HFF-Myc (cell line): ENCODE results near the gene SLC26A9.
"Not testable (repeated sequence)": the region's sequence is repeated elsewhere in the genome, so short reads cannot be mapped to it uniquely, and the experiment has no call there.

ENCODE experiments used
- DNase-seq: peaks from one replicate; pipeline ENCODE4 v3.0.0-alpha.2; 2011; ENCODE audit warnings: low read depth; ENCODE audit errors: extremely low read depth
- H3K4me3 ChIP-seq: replicated peaks from 2 replicates; pipeline ENCODE4 v1.5.1; 2011; ENCODE audit warnings: low read depth, mild to moderate bottlenecking, control low read depth, low read length
- TF ChIP-seq, protein P1 (sequence below): IDR thresholded peaks from 2 replicates; pipeline ENCODE4 v1.5.1; 2012; ENCODE audit warnings: mild to moderate bottlenecking, low read depth, low read length, control low read depth; ENCODE audit errors: missing control alignments

Gene SLC26A9

DNA sequence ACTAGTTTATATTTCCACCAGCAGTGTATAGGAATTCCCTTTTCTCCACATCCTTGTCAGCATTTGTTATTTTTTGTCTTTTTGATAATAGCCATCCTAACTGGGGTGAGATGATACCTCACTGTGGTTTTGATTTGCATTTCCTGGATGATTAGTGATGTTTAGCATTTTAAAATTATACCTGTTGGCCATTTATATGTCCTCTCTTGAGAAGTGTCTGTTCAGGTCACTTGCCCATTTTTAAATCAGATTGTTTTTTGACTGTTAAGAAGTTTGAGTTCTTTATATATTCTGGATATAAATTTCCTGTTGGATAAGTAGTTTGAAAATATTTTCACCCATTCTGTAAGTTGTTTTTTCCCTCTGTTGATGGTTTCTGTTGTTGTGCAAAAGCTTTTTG is 62.3 kb downstream of the SLC26A9 start:
- H3K4me3 ChIP-seq: no peak overlapping the region
- TF ChIP-seq, protein P1, sequence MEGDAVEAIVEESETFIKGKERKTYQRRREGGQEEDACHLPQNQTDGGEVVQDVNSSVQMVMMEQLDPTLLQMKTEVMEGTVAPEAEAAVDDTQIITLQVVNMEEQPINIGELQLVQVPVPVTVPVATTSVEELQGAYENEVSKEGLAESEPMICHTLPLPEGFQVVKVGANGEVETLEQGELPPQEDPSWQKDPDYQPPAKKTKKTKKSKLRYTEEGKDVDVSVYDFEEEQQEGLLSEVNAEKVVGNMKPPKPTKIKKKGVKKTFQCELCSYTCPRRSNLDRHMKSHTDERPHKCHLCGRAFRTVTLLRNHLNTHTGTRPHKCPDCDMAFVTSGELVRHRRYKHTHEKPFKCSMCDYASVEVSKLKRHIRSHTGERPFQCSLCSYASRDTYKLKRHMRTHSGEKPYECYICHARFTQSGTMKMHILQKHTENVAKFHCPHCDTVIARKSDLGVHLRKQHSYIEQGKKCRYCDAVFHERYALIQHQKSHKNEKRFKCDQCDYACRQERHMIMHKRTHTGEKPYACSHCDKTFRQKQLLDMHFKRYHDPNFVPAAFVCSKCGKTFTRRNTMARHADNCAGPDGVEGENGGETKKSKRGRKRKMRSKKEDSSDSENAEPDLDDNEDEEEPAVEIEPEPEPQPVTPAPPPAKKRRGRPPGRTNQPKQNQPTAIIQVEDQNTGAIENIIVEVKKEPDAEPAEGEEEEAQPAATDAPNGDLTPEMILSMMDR: no peak
- no peak for DNase-seq

DNA sequence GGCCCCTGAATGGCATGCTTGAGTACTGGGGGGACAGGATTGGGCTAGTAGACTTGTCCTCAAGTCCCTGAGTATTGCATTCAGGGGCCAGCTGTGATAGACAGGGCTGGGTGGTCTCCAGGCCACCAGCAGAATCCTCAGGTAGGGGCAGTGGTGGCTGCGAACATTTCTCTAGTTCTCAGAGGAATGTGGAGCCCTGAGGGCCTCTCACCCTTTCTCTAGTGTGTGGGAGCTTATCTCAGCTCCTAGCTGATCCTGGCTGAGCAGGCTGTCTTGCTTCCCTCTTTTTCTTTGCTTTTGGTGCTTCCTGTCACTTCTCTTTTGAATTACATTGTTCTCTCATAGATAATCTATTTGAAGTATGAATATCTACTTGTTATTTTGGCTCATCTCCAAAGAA is 63.3 kb downstream of the SLC26A9 start:
- DNase-seq: no peak
- TF ChIP-seq, protein P1: no peak
- no peak overlapping the region for H3K4me3 ChIP-seq

DNA sequence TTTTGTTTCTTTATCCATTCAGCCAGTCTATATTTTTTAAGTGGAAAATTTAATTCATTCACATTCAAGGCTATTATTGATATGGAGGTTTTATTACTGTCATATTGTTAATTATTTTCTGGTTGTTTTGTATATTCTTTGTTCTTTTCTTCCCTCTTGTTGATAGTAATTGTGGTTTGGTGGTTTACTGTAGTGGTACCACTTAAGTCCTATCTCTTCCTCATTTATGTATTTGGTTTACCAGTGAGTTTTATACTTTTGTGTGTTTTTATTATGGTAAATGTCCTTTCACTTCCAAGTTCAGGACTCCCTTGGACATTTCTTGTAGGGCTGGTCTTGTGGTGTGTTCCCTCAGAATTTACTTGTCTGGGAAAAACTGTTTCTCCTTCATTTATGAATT is 65.2 kb downstream of the SLC26A9 start:
- no peak overlapping the region for H3K4me3 ChIP-seq

DNA sequence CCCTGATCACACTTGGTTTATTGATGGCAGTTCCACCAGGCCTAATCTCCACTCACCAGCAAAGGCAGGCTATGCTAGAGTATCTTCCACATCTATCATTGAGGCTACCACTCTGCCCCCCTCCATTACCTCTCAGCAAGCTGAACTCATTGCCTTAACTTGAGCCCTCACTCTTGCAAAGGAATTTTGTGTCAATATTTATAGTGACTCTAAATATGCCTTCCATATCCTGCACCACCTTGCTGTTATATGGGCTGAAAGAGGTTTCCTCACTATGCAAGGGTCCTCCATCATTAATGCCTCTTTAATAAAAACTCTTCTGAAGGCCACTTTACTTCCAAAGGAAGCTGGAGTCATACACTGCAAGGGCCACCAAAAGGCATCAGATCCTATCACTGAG is 70.1 kb downstream of the SLC26A9 start:
- not testable (repeated sequence) for H3K4me3 ChIP-seq, DNase-seq

More for the DNA sequence above, 65.2 kb downstream of the SLC26A9 start:
- DNase-seq: no peak
- TF ChIP-seq, protein P1: no peak

DNA sequence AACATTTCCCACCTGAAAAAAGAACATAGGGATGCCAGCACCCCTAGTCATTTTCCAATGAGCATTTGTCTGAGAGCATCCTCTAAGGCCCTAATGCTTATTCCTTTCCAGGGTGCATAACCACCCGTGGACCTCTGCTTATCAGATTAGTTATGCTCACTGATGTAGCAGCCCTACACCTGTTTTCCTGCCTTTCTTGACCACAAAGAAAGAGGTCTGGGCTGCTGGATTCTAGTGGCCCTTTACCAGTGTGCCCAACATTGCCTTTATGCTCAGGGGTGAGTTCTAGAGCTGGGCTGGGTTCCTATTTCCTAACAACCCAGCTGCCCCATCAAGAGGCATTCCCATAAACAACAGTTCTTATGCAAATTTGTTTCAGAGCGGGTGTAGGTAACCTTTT is 73.0 kb downstream of the SLC26A9 start:
- TF ChIP-seq, protein P1: no peak
- H3K4me3 ChIP-seq: no peak overlapping the region
- DNase-seq: no peak
